ENCODE data around the gene TMEM234. TPM values are rescaled to one million over a fixed set of nuclear protein-coding genes. Genes with fewer than 3 reads are reported as not detected.

TMEM234 gene
- total RNA-seq, 1 experiment from 2014 or later, result 7.7 TPM

DNA sequence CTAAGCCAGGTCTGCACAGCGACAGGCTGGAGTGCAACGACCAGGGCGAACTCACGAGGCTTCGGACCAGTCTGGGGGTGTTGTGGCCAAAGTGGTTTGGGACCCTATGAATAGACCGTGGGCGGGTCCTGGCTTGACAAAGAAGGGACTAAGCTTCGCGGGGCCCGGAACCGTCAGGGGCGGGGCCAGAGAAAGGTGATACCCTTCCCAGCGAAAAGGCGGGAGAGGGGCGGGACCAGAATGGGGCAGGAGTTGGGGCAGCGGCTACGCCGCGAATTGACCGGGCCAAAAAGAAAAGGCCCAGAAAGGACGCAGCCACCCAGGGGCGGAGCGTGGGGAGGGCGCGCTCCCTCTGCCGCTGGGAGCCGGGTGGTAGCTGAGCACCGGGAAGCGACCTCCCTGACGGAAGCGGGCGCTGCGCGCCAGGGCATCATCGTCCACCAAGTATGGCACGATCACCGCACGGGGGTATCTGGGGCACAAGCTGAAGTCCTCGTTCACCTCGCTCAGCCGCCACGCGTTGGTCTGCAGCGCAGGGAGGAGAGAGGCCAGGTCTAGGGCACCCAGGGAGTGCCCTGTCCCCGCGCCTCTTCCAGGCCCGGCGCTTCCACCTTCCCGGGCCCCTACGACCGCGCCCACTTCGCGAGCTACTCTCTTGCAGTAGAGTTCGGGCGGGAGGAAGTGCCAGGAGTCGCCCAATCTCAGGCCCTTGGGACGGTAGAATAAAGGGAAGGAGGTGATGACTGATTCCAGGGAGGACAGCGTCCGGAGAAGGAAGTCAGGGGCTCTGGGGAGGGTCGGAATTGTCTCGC, 18.2 kb upstream of the TMEM234 start:
- no peaks in the 10 kb centered on the region for H3K9me2 ChIP-seq (replicated peaks; ENCODE audit: low read length)
- peak overlapping the region; percentile 56 for H3K9ac ChIP-seq (ENCODE audit: low read length)
- H3K27ac ChIP-seq (ENCODE audit: low read length), result peak overlapping the region; percentile 29
- no peak for TF ChIP-seq EZH2phosphoT487 (IDR thresholded peaks at IDR 0.05; ENCODE audit: borderline replicate concordance, low read length)
- TF ChIP-seq, protein P1, sequence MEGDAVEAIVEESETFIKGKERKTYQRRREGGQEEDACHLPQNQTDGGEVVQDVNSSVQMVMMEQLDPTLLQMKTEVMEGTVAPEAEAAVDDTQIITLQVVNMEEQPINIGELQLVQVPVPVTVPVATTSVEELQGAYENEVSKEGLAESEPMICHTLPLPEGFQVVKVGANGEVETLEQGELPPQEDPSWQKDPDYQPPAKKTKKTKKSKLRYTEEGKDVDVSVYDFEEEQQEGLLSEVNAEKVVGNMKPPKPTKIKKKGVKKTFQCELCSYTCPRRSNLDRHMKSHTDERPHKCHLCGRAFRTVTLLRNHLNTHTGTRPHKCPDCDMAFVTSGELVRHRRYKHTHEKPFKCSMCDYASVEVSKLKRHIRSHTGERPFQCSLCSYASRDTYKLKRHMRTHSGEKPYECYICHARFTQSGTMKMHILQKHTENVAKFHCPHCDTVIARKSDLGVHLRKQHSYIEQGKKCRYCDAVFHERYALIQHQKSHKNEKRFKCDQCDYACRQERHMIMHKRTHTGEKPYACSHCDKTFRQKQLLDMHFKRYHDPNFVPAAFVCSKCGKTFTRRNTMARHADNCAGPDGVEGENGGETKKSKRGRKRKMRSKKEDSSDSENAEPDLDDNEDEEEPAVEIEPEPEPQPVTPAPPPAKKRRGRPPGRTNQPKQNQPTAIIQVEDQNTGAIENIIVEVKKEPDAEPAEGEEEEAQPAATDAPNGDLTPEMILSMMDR (conservative IDR thresholded peaks at IDR 0.05; ENCODE audit: low read depth, low read length), result peak; percentile 51
- no peaks in the 10 kb centered on the region for H3K36me3 ChIP-seq (ENCODE audit: low read depth, low read length)
- TSS peak; percentile 70 for BruUV-seq (replicated peaks)
- no peaks in the 10 kb centered on the region for H3K27me3 ChIP-seq (ENCODE audit: low read length)
- CTCF ChIA-PET, result interaction anchor here (0.9 to 1.9 kb wide), 3 partner anchors 24 to 81 kb away, joined by 4 to 17 read pairs (median 8); no protein-coding TSS in a partner anchor
- peaks cover 31% of the 10 kb centered on the region for H3K4me1 ChIP-seq (ENCODE audit: insufficient read depth, low read length)
- peak overlapping the region; percentile 82 for H2AFZ ChIP-seq (ENCODE audit: low read length)
- peaks cover 6% of the 10 kb centered on the region for H3F3A ChIP-seq (ENCODE audit: low read length, unreplicated experiment)
- POLR2A ChIA-PET (ENCODE audit: unreplicated experiment), result interaction anchor here (0.5 to 1.1 kb wide), 5 partner anchors 25 to 82 kb away, joined by 3 to 5 read pairs (median 3); no protein-coding TSS in a partner anchor
- no peaks in the 10 kb centered on the region for H4K20me1 ChIP-seq (ENCODE audit: low read length)
- H3K4me2 ChIP-seq (ENCODE audit: low read length), result peak overlapping the region; percentile 95
- H3K79me2 ChIP-seq (ENCODE audit: low read length), result no peaks in the 10 kb centered on the region
- DNase-seq (peak; percentile 75), ATAC-seq (peak; percentile 63)
- intact Hi-C loops (cut with micrococcal nuclease), result loop anchor here (2.0 to 5.0 kb wide), 2 partner anchors 52 to 92 kb away; partner anchors contain the start of gene HDAC1
- no peaks in the 10 kb centered on the region for H3K9me3 ChIP-seq (ENCODE audit: low read length)
- H3K4me3 ChIP-seq (ENCODE audit: low read length), result peak overlapping the region; percentile 81

DNA sequence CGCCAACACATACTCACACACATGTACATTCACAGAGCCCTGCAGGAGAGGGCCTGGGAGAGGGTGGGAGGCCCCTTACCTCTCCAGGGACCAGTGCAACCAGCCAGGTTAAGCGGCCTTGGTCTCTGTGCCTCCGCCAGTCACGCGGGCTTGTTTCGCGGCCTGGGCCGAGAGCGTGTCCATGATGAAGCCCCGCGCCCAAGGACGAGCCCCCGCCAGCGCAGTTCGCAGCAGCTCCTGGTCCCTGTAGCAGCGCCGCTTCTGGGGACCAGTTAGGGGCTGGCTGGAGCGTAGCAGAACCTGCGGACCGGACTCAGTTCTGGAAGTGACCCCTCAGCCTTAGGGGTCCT, 17.6 kb upstream of the TMEM234 start:
- Histone ChIP-seq H3K36me3 (ENCODE audit: low read depth, low read length) (no peaks in the 10 kb centered on the region), H3K27ac (ENCODE audit: low read length) (no peak overlapping the region), H3K79me2 (ENCODE audit: low read length) (no peaks in the 10 kb centered on the region), H2AFZ (ENCODE audit: low read length) (peak overlapping the region; percentile 82), H4K20me1 (ENCODE audit: low read length) (no peaks in the 10 kb centered on the region), H3K27me3 (ENCODE audit: low read length) (no peaks in the 10 kb centered on the region), H3F3A (ENCODE audit: low read length, unreplicated experiment) (peaks cover 6% of the 10 kb centered on the region), H3K4me2 (ENCODE audit: low read length) (peak overlapping the region; percentile 95), H3K9me3 (ENCODE audit: low read length) (no peaks in the 10 kb centered on the region), H3K4me1 (ENCODE audit: insufficient read depth, low read length) (peaks cover 35% of the 10 kb centered on the region), H3K9me2 (replicated peaks; ENCODE audit: low read length) (no peaks in the 10 kb centered on the region), H3K4me3 (ENCODE audit: low read length) (peak overlapping the region; percentile 81; the same call in 1 of the 2 replicates), H3K9ac (ENCODE audit: low read length) (no peak overlapping the region)
- DNase-seq (no peak), ATAC-seq (no peak)
- ChIA-PET CTCF (interaction anchor here (1.7 kb wide), 1 partner anchor 82 kb away, joined by 8 read pairs; no protein-coding TSS in a partner anchor), POLR2A (ENCODE audit: unreplicated experiment) (no interaction called here)
- BruUV-seq (replicated peaks), result no TSS peak
- intact Hi-C loops (cut with micrococcal nuclease), result loop anchor here (2.0 to 5.0 kb wide), 2 partner anchors 53 to 93 kb away; partner anchors contain the start of gene HDAC1
- TF ChIP-seq EZH2 (IDR thresholded peaks at IDR 0.05; ENCODE audit: low read length, unreplicated experiment), result no peak

DNA sequence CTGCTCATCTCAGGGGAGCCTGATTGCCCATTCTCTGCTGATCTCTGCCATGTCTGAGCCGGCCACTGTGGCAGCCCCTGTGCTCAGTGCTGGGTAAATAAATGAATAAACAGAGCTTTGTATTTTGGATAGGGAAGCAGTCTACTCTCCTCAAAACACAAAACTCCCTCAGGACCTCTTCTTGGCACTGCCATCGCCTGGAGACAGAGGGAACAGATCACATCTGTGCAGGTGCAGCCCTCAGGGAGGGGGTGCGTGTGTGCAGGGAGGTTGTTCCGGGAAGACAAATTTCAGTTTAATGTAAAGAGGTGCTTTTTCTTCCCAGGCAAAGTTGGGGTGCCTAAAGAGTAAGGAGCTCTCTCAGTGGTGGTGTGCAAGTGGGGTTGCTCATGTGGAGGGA, 17.2 kb upstream of the TMEM234 start:
- no TSS peak for BruUV-seq (replicated peaks)
- peaks cover 39% of the 10 kb centered on the region for H3K4me1 ChIP-seq (ENCODE audit: insufficient read depth, low read length)
- H3K27ac ChIP-seq (ENCODE audit: low read length), result no peak overlapping the region
- DNase-seq (no peak), ATAC-seq (no peak)
- no peaks in the 10 kb centered on the region for H4K20me1 ChIP-seq (ENCODE audit: low read length)
- CTCF ChIA-PET, result no interaction called here
- no peaks in the 10 kb centered on the region for H3K36me3 ChIP-seq (ENCODE audit: low read depth, low read length)
- no peak overlapping the region for H3K4me2 ChIP-seq (ENCODE audit: low read length)
- H2AFZ ChIP-seq (ENCODE audit: low read length), result no peak overlapping the region
- no peak overlapping the region for H3K4me3 ChIP-seq (ENCODE audit: low read length)
- H3K9me3 ChIP-seq (ENCODE audit: low read length), result no peaks in the 10 kb centered on the region
- TF ChIP-seq EZH2 (IDR thresholded peaks at IDR 0.05; ENCODE audit: low read length, unreplicated experiment) (no peak), EZH2phosphoT487 (IDR thresholded peaks at IDR 0.05; ENCODE audit: borderline replicate concordance, low read length) (no peak)
- TF ChIP-seq, protein P1 (conservative IDR thresholded peaks at IDR 0.05; ENCODE audit: low read depth, low read length), result no peak
- H3F3A ChIP-seq (ENCODE audit: low read length, unreplicated experiment), result peaks cover 6% of the 10 kb centered on the region
- intact Hi-C loops (cut with micrococcal nuclease), result no loop called here
- POLR2A ChIA-PET (ENCODE audit: unreplicated experiment), result no interaction called here
- H3K27me3 ChIP-seq (ENCODE audit: low read length), result no peaks in the 10 kb centered on the region
- H3K9ac ChIP-seq (ENCODE audit: low read length), result no peak overlapping the region
- no peaks in the 10 kb centered on the region for H3K79me2 ChIP-seq (ENCODE audit: low read length)
- no peaks in the 10 kb centered on the region for H3K9me2 ChIP-seq (replicated peaks; ENCODE audit: low read length)
